ENCODE results near the gene MST1. TPM values are rescaled to one million over a fixed set of nuclear protein-coding genes. Genes with fewer than 3 reads are reported as not detected.

Gene MST1
- total RNA-seq, 1 donor from 2014 or later: 12.4 TPM

DNA sequence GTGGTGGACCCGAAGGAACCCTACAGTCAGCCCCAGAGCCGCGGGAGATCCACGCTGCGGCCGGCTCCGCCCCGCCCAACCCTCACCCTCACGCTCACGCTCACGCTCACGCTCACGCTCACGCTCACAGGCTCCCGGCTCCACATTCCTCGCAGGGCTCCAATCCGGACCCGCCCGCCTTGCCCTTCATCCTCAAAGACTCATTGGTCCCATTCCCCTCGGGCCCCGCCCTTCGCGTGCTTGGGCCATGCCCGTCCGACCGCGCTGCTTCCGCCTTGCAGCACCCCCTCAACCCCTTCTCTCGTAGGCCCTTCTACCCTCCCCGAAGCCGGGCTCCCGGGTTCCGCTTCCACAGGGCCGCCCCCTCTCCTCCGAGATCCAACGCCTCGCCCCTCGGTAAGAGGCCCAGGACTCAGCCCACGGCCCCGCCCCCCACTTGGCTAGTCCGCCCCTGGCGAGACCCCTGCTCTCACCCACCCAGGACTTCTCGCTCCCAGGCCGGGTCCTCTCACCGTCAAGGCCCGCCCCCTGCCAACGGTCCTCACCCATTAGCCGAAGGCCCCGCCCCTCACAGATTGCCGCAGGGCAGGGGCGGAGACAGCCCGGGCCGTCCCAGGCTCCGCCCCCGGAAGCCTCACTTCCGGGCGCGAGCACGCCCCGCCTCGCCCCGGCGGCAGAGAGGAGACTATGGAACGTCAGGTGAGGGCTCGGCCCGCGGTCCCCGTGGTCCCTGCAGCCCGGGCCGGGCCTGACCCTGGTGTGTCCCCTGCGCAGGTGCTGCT lies 15.4 kb downstream of the MST1 start, which contains the start of gene APEH:
APEH (plus strand) TSS at position 637 of the 782 bp plus-strand sequence; CDS start at position 688, 51 bp downstream.
- DNase-seq (ENCODE audit: low read depth): peak; percentile 93
- no peaks in the 10 kb centered on the region for H3K27me3 ChIP-seq (ENCODE audit: control insufficient read depth, insufficient read depth, low read length)

GRCh38 chr3:49673121-49673714 lies 16.1 kb downstream of the MST1 start:
- H3K36me3 ChIP-seq (ENCODE audit: control insufficient read depth, insufficient read depth, low read length): peaks cover 3% of the 10 kb centered on the region
- no peaks in the 10 kb centered on the region for H3K27me3 ChIP-seq (ENCODE audit: control insufficient read depth, insufficient read depth, low read length)
- TF ChIP-seq CTCF (IDR thresholded peaks at IDR 0.05; ENCODE audit: insufficient read depth, low read length, poor library complexity, severe bottlenecking): no peak
- DNase-seq (ENCODE audit: low read depth): no peak
- H3K4me3 ChIP-seq (ENCODE audit: low read depth, low read length): peak overlapping the region; percentile 65

More for the DNA sequence above, 15.4 kb downstream of the MST1 start, which contains the start of gene APEH:
- Histone ChIP-seq H3K4me3 (ENCODE audit: low read depth, low read length) (peak within 1 kb of the TSS; percentile 65), H3K36me3 (ENCODE audit: control insufficient read depth, insufficient read depth, low read length) (peaks cover 3% of the 10 kb centered on the region)
- no peak for TF ChIP-seq CTCF (IDR thresholded peaks at IDR 0.05; ENCODE audit: insufficient read depth, low read length, poor library complexity, severe bottlenecking)

DNA sequence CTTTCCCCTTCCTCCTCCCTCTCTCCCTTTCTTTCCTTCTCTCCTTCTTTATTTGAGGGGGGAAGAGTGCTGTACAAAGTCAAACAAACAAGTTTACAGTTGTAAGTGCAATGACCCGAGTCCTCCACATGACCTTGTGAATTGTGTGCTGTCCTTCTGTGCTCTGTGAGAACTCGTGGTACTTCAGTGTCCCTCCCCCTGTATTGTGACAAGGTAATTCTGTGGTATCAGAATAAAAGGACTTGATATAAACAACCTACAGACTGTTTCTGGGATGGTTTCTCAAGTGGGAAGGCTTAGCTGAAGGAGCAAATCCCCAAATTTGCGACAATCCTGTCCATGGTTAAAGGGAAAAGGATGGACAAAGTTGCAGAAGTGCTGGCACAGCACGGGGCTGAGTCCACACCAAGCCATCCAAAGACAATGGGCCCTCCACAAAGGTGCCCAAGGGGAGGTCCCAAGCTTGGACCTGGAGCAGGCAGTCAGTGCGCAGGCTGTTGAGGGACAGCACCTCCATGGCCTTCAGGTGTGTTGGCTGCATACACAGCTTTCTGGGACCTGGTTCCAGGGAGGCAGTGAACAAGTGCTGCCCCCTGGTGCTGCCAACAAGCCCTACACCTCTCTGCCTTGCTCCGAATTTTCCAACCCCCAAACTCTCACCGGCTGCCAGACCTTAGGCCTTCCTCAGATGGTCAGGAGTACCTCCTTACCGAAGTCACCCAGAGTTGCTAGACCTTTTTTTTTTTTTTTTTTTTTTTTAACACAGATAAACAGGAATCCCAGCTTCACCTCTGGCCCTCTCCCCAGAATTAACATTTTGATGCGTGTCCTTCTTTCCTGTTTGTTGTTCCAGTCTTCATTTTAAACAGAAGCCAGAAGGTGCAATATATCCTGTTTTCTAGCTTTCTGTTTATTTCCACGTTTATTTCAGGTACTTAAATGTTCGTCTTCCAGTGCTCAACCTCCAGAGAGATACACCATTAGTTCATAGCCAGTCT lies 17.7 kb downstream of the MST1 start:
- no peaks in the 10 kb centered on the region for H3K36me3 ChIP-seq (ENCODE audit: control insufficient read depth, insufficient read depth, low read length)
- H3K27me3 ChIP-seq (ENCODE audit: control insufficient read depth, insufficient read depth, low read length): no peaks in the 10 kb centered on the region
- TF ChIP-seq CTCF (IDR thresholded peaks at IDR 0.05; ENCODE audit: insufficient read depth, low read length, poor library complexity, severe bottlenecking): peak; percentile 90
- DNase-seq (ENCODE audit: low read depth): no peak
- no peak overlapping the region for H3K4me3 ChIP-seq (ENCODE audit: low read depth, low read length)

DNA sequence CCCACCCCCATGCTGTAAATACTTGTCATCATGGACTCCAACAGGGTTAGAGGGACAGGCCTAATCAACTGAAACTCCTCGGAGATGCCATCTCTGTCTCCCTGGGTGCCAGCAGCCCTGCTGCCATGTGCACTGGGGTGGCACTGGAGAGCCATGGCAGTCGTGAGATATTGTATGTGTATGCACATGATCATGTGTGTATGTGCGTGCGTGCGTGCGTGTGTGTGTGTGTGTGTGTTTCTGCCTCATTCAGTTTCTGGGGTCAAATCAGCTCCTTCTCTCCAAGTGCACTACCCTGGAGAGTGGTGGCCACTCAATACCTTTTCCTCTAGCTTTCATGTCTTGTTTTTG lies 18.4 kb downstream of the MST1 start:
- TF ChIP-seq CTCF (IDR thresholded peaks at IDR 0.05; ENCODE audit: insufficient read depth, low read length, poor library complexity, severe bottlenecking): no peak
- no peaks in the 10 kb centered on the region for H3K27me3 ChIP-seq (ENCODE audit: control insufficient read depth, insufficient read depth, low read length)
- no peaks in the 10 kb centered on the region for H3K36me3 ChIP-seq (ENCODE audit: control insufficient read depth, insufficient read depth, low read length)
- H3K4me3 ChIP-seq (ENCODE audit: low read depth, low read length): no peak overlapping the region
- no peak for DNase-seq (ENCODE audit: low read depth)

DNA sequence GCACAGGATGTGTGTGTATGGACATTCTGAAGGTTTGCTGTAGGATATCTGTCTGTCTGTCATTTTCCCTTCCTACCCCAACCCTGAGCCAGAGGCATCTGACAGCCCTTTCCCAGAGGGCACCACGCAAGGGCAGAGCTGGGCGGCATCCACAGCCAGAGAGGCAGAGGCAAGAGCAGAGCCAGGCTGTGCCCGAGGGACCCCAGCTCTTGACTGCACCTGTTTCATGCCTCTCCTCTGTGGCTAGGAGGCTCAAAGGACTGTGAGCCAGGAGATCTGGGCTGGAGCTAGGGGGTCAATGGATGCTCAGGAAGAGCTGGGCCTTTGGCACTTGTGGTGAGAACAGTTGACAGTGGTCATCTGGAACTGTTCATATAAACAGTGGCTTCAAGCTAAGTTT lies 19.9 kb downstream of the MST1 start:
- TF ChIP-seq CTCF (IDR thresholded peaks at IDR 0.05; ENCODE audit: insufficient read depth, low read length, poor library complexity, severe bottlenecking): no peak
- H3K4me3 ChIP-seq (ENCODE audit: low read depth, low read length): no peak overlapping the region
- no peak for DNase-seq (ENCODE audit: low read depth)
- no peaks in the 10 kb centered on the region for H3K36me3 ChIP-seq (ENCODE audit: control insufficient read depth, insufficient read depth, low read length)
- no peaks in the 10 kb centered on the region for H3K27me3 ChIP-seq (ENCODE audit: control insufficient read depth, insufficient read depth, low read length)

Measured in kidney epithelial cell (primary cell).